Activated CD8-positive, alpha-beta T cell treated with anti-CD3 and anti-CD28 coated beads for 36 hours (primary cell): Measurements from ENCODE around the gene EFHD1. TPM values are rescaled to one million over a fixed set of nuclear protein-coding genes. Genes with fewer than 3 reads are reported as not detected.

Experiments used
- ATAC-seq: fragments of 200-7000 bp; cut with Tn5 transposase; one replicate; pipeline ENCODE4 v1.10.0; 2021; ENCODE audit warnings: mild to moderate bottlenecking, moderate library complexity
- CTCF ChIA-PET: fragments of 350-600 bp; sonication (Branson Sonifier 250); formaldehyde crosslinking; loops from one replicate; lab custom pipeline; 2021; ENCODE audit warnings: antibody characterized with exemption; lab: Charles Lee
- POLR2A ChIA-PET: fragments of 350-600 bp; sonication (Branson Sonifier 250); formaldehyde crosslinking; loops from one replicate; lab custom pipeline; 2021; ENCODE audit warnings: antibody characterized with exemption; lab: Charles Lee
- DNase-seq: peaks from one replicate; pipeline ENCODE4 v3.0.0-alpha.2; 2020
- H3K27ac Mint-ChIP-seq: one replicate; pipeline ENCODE4 v1.8.0; 2021; ENCODE audit warnings: mild to moderate bottlenecking, mixed read lengths
- H3K27me3 Mint-ChIP-seq: one replicate; pipeline ENCODE4 v1.8.0; 2021; ENCODE audit warnings: mixed read lengths
- H3K36me3 Mint-ChIP-seq: one replicate; pipeline ENCODE4 v1.8.0; 2021; ENCODE audit warnings: low read depth, mixed read lengths
- H3K4me1 Mint-ChIP-seq: one replicate; pipeline ENCODE4 v1.8.0; 2021; ENCODE audit warnings: low read depth, mixed read lengths
- H3K4me3 Mint-ChIP-seq: one replicate; pipeline ENCODE4 v1.8.0; 2021; ENCODE audit warnings: mild to moderate bottlenecking, moderate library complexity, mixed read lengths
- H3K9me3 Mint-ChIP-seq: one replicate; pipeline ENCODE4 v1.8.0; 2021; ENCODE audit warnings: mixed read lengths
- CTCF ChIP-seq: fragments of 200-600 bp; IDR thresholded peaks from one replicate; pipeline ENCODE4 v1.8.0; 2022; ENCODE audit warnings: antibody characterized with exemption, mild to moderate bottlenecking
- intact Hi-C: fragments of 100-400 bp; cut with micrococcal nuclease; formaldehyde crosslinking; loops from one replicate; pipeline ENCODE4 v1.10.0; 2022
- total RNA-seq, 2 experiments: library from RNA; stranded (reverse); gene quantifications; one replicate each; pipeline ENCODE4 v1.2.3, GENCODE V29; 2021

The EFHD1 gene
- total RNA-seq, 2 experiments from 2014 or later: 0.70 to 1.2 TPM

DNA sequence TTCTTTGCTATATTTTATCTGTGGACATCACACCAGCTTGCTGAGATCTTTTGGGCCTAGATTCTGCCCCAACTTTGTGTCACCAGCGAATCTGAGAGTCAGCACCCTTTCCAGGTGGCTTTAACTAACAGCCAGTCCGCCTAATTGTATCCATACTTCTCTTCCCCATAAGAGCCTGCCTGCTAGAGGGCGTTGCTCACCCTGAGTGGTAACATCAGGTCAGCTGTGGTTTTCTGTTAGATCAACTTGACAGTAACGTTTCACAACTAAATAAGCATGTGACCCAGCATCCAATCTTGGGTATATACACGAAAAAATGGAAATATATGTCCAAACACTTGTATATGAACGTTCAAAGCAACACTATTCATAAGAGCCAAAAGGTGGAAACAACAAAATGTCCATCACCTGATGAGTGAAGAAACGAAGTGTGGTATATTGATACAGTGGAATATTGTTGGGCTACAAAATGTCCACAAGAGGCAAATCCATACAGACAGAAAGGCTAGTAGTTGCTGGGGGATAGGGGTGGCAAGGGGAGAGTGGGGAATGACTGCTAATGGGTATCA, 24.9 kb downstream of the EFHD1 start:
- no peak overlapping the region for H3K27ac Mint-ChIP-seq
- DNase-seq (no peak), ATAC-seq (no peak)
- H3K9me3 Mint-ChIP-seq: peaks cover 3% of the 10 kb centered on the region
- intact Hi-C loops: no loop called here
- CTCF ChIA-PET: no interaction called here
- H3K4me1 Mint-ChIP-seq: no peaks in the 10 kb centered on the region
- H3K36me3 Mint-ChIP-seq: no peaks in the 10 kb centered on the region
- TF ChIP-seq CTCF: no peak
- POLR2A ChIA-PET: no interaction called here
- H3K27me3 Mint-ChIP-seq: no peaks in the 10 kb centered on the region
- H3K4me3 Mint-ChIP-seq: no peak overlapping the region

GRCh38 chr2:232659359-232659758, 26.0 kb downstream of the EFHD1 start:
- Mint-ChIP-seq H3K36me3 (no peaks in the 10 kb centered on the region), H3K4me3 (no peak overlapping the region), H3K27me3 (no peaks in the 10 kb centered on the region), H3K4me1 (no peaks in the 10 kb centered on the region), H3K9me3 (peaks cover 3% of the 10 kb centered on the region), H3K27ac (no peak overlapping the region)
- intact Hi-C loops: no loop called here
- ChIA-PET CTCF (no interaction called here), POLR2A (no interaction called here)
- DNase-seq: no peak
- TF ChIP-seq CTCF: no peak
- ATAC-seq: no peak

- intact Hi-C loops: no loop called here
- no peak overlapping the region for H3K4me3 Mint-ChIP-seq
- H3K9me3 Mint-ChIP-seq: peaks cover 3% of the 10 kb centered on the region
- ChIA-PET CTCF (no interaction called here), POLR2A (interaction anchor here (1.2 kb wide), 1 partner anchor 38 kb away, joined by 3 read pairs; no protein-coding TSS in a partner anchor)
- TF ChIP-seq CTCF: no peak
- no peaks in the 10 kb centered on the region for H3K27me3 Mint-ChIP-seq
- H3K27ac Mint-ChIP-seq: no peak overlapping the region
- no peak for DNase-seq
- H3K36me3 Mint-ChIP-seq: no peaks in the 10 kb centered on the region
- H3K4me1 Mint-ChIP-seq: no peaks in the 10 kb centered on the region
- no peak for ATAC-seq
Observed at GRCh38 chr2:232662486-232663260, 29.3 kb downstream of the EFHD1 start.

DNA sequence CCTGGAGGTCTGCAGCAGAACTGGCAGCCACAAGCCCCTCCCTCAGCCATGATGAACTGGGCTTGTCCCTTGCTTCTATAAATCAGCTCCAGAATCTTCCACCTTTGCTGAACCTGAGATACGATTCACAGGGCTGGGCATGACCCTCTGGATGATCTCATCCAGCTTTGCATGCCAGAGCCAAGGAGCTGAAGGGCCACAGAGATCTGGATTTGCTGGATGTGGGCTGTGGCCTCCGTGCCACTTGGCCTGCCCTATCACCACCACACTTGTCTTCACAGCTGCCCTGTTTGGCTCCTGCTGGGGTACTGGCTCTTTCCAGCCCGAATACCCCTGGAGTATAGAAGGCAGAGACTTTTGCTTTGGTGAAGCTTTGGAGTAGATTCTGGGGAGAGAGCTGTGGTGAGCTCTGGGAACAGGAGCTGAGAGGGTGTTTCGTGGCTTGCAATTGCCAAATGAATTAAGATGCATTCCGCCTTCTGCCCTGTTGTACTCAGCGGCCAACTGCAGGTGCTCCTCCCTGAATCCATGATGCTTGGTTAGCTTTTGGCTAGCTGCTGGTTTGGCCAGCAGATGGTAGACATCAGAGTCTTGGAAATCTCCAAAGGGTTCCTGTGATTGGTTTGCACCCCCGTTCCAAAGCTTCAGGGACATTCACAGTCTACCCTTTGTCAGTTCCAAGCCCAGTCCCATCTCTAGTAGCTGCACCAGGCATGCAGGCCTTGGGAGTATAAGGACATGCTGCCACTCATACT, 32.8 kb downstream of the EFHD1 start:
- H3K4me3 Mint-ChIP-seq: no peak overlapping the region
- peaks cover under 1% of the 10 kb centered on the region for H3K9me3 Mint-ChIP-seq
- TF ChIP-seq CTCF: no peak
- no peak for ATAC-seq
- H3K27ac Mint-ChIP-seq: no peak overlapping the region
- intact Hi-C loops: no loop called here
- CTCF ChIA-PET: interaction anchor here (0.9 kb wide), 1 partner anchor 55 kb away, joined by 3 read pairs; no protein-coding TSS in a partner anchor
- POLR2A ChIA-PET: interaction anchor here (0.6 kb wide), 1 partner anchor 652 kb away, joined by 3 read pairs; no protein-coding TSS in a partner anchor
- peaks cover 4% of the 10 kb centered on the region for H3K27me3 Mint-ChIP-seq
- no peak for DNase-seq
- no peaks in the 10 kb centered on the region for H3K4me1 Mint-ChIP-seq
- no peaks in the 10 kb centered on the region for H3K36me3 Mint-ChIP-seq
